H9 (cell line): ENCODE measurements around the gene KMT2D. TPM values are rescaled to one million over a fixed set of nuclear protein-coding genes. Genes with fewer than 3 reads are reported as not detected.

Source experiments
- DNase-seq: peaks from one replicate; pipeline ENCODE4 v3.0.0-alpha.2; 2017
- H2AFZ ChIP-seq: one replicate; pipeline ENCODE4 v1.6.1; 2013; ENCODE audit warnings: mild to moderate bottlenecking, low read length, control low read depth, moderate library complexity
- H2AK5ac ChIP-seq: 2 replicates; pipeline ENCODE4 v1.6.1; 2013; ENCODE audit warnings: low read length, control low read depth, mixed read lengths; ENCODE audit not compliant: insufficient read length
- H2BK120ac ChIP-seq: one replicate; pipeline ENCODE4 v1.6.1; 2013; ENCODE audit warnings: low read depth, mild to moderate bottlenecking, low read length, control low read depth, inconsistent platforms; ENCODE audit not compliant: poor library complexity, severe bottlenecking
- H2BK12ac ChIP-seq: 2 replicates; pipeline ENCODE4 v1.6.1; 2013; ENCODE audit warnings: low read length, control low read depth, mixed read lengths, low read depth; ENCODE audit not compliant: insufficient read length
- H2BK15ac ChIP-seq: 2 replicates; pipeline ENCODE4 v1.6.1; 2013; ENCODE audit warnings: low read depth, low read length, control low read depth
- H2BK20ac ChIP-seq: one replicate; pipeline ENCODE4 v1.6.1; 2013; ENCODE audit warnings: low read depth, mild to moderate bottlenecking, low read length, control low read depth, inconsistent platforms; ENCODE audit not compliant: poor library complexity, severe bottlenecking
- H2BK5ac ChIP-seq: 2 replicates; pipeline ENCODE4 v1.6.1; 2013; ENCODE audit warnings: low read length, control low read depth, mixed read lengths; ENCODE audit not compliant: insufficient read length
- H3K14ac ChIP-seq: 2 replicates; pipeline ENCODE4 v1.6.1; 2013; ENCODE audit warnings: low read length, control low read depth; ENCODE audit not compliant: insufficient read depth
- H3K18ac ChIP-seq: 2 replicates; pipeline ENCODE4 v1.6.1; 2013; ENCODE audit warnings: low read depth, mild to moderate bottlenecking, mixed read lengths, low read length, control low read depth; ENCODE audit not compliant: insufficient read length
- H3K23ac ChIP-seq: 2 replicates; pipeline ENCODE4 v1.6.1; 2013; ENCODE audit warnings: low read length, control low read depth, mixed read lengths, low read depth; ENCODE audit not compliant: insufficient read length
- H3K23me2 ChIP-seq: 2 replicates; pipeline ENCODE4 v1.6.1; 2013; ENCODE audit warnings: low read depth, mild to moderate bottlenecking, mixed read lengths, low read length, control low read depth; ENCODE audit not compliant: insufficient read length, poor library complexity, severe bottlenecking
- H3K27ac ChIP-seq: 2 replicates; pipeline ENCODE4 v1.5.1; 2013; ENCODE audit warnings: low read length, control low read depth, mixed read lengths, low read depth; ENCODE audit not compliant: insufficient read length
- H3K27me3 ChIP-seq: 2 replicates; pipeline ENCODE4 v1.6.1; 2013; ENCODE audit warnings: low read length, control low read depth, inconsistent platforms; ENCODE audit not compliant: insufficient read depth
- H3K4ac ChIP-seq: 2 replicates; pipeline ENCODE4 v1.6.1; 2013; ENCODE audit warnings: low read depth, mild to moderate bottlenecking, control low read depth, inconsistent platforms, low read length, moderate library complexity
- H3K4me1 ChIP-seq: 2 replicates; pipeline ENCODE4 v1.6.1; 2013; ENCODE audit warnings: low read length, control low read depth, inconsistent platforms; ENCODE audit not compliant: insufficient read depth
- H3K4me2 ChIP-seq: 2 replicates; pipeline ENCODE4 v1.6.1; 2013; ENCODE audit warnings: low read length, control low read depth, mixed read lengths; ENCODE audit not compliant: insufficient read length, insufficient read depth
- H3K56ac ChIP-seq: 2 replicates; pipeline ENCODE4 v1.6.1; 2013; ENCODE audit warnings: low read depth, mild to moderate bottlenecking, mixed read lengths, low read length, control low read depth; ENCODE audit not compliant: insufficient read length
- H3K79me1 ChIP-seq: 2 replicates; pipeline ENCODE4 v1.6.1; 2013; ENCODE audit warnings: low read depth, mild to moderate bottlenecking, moderate library complexity, low read length, control low read depth, inconsistent platforms; ENCODE audit not compliant: insufficient read depth, poor library complexity, severe bottlenecking
- H3K79me2 ChIP-seq: 2 replicates; pipeline ENCODE4 v1.6.1; 2013; ENCODE audit warnings: low read length, control low read depth, inconsistent platforms; ENCODE audit not compliant: insufficient read depth
- H3K9ac ChIP-seq: 2 replicates; pipeline ENCODE4 v1.6.1; 2013; ENCODE audit warnings: low read length, control low read depth, mixed read lengths; ENCODE audit not compliant: insufficient read length; ENCODE audit errors: extremely low read depth
- H3K9me3 ChIP-seq: one replicate; pipeline ENCODE4 v1.6.1; 2013; ENCODE audit warnings: low read depth, low read length, inconsistent platforms; ENCODE audit not compliant: control insufficient read depth
- H3T11ph ChIP-seq: one replicate; pipeline ENCODE4 v1.6.1; 2013; ENCODE audit warnings: mild to moderate bottlenecking, low read length, control low read depth, inconsistent platforms
- H4K20me1 ChIP-seq: one replicate; pipeline ENCODE4 v1.6.1; 2013; ENCODE audit not compliant: control insufficient read depth, insufficient read length, insufficient read depth
- H4K5ac ChIP-seq: 2 replicates; pipeline ENCODE4 v1.6.1; 2013; ENCODE audit warnings: low read depth, mild to moderate bottlenecking, mixed read lengths, low read length, control low read depth; ENCODE audit not compliant: insufficient read length
- H4K8ac ChIP-seq: replicated peaks from 2 replicates; pipeline ENCODE4 v1.6.1; 2013; ENCODE audit warnings: low read length, control low read depth, mixed read lengths, low read depth; ENCODE audit not compliant: insufficient read length
- H4K91ac ChIP-seq: 2 replicates; pipeline ENCODE4 v1.6.1; 2013; ENCODE audit warnings: low read depth, mild to moderate bottlenecking, moderate library complexity, mixed read lengths, low read length, control low read depth; ENCODE audit not compliant: insufficient read length
- H3K27ac Mint-ChIP-seq, 3 experiments: 2 replicates in 2 of 3; 3 replicates in 1 of 3; pipeline ENCODE4 v1.8.0; 2020 to 2021; ENCODE audit warnings: mixed read lengths in 3 of 3, mild to moderate bottlenecking in 1 of 3, moderate library complexity in 1 of 3
- H3K27me3 Mint-ChIP-seq: 2 replicates; pipeline ENCODE4 v1.8.0; 2021; ENCODE audit warnings: low read depth, mild to moderate bottlenecking, moderate library complexity, mixed read lengths
- H3K36me3 Mint-ChIP-seq, 3 experiments: 2 replicates in 2 of 3; 3 replicates in 1 of 3; pipeline ENCODE4 v1.8.0; 2020 to 2021; ENCODE audit warnings: low read depth in 3 of 3, mixed read lengths in 3 of 3; ENCODE audit not compliant: insufficient read depth in 1 of 3
- H3K4me1 Mint-ChIP-seq, 2 experiments: 2 replicates each; pipeline ENCODE4 v1.8.0; 2020; ENCODE audit warnings: mixed read lengths in 2 of 2
- H3K4me3 Mint-ChIP-seq, 2 experiments: 2 replicates in 1 of 2; 3 replicates in 1 of 2; pipeline ENCODE4 v1.8.0; 2020 to 2021; ENCODE audit warnings: mild to moderate bottlenecking in 2 of 2, mixed read lengths in 2 of 2, moderate library complexity in 1 of 2
- H3K9me3 Mint-ChIP-seq, 2 experiments: 2 replicates in 1 of 2; 3 replicates in 1 of 2; pipeline ENCODE4 v1.8.0; 2020; ENCODE audit warnings: mild to moderate bottlenecking in 2 of 2, mixed read lengths in 2 of 2, moderate library complexity in 1 of 2
- total RNA-seq: library from RNA; stranded (reverse); gene quantifications from 2 replicates; pipeline ENCODE4 v1.2.1, GENCODE V29; 2021
- TF ChIP-seq, protein P1 (sequence below): fragments of 200-600 bp; sonication (generic); conservative IDR thresholded peaks from 3 replicates; pipeline ENCODE4 v1.8.0; 2021; ENCODE audit warnings: antibody characterized with exemption, mild to moderate bottlenecking

KMT2D gene
- total RNA-seq, 1 experiment from 2014 or later, result 93.7 TPM

DNA sequence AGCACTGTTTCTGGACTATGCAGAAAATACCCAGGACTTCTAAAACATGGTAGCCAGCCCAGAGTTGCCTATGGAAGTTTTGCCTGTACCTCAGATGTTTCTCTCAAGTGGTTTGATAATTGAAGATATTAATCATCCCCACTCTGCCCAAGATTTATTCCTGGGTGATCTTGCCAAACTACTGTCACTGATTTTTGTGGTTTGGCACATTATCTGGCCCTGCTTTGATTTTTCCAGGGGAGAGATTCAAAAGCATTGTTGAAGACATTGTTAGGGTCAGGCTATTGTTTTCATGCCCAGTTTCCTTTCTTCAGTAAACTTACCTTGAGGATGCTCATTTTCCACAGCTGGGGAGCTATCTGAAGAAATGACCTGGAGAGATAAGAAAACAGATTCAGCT lies 47.9 kb downstream of the KMT2D start:
- H3K27me3 Mint-ChIP-seq, result no peaks in the 10 kb centered on the region; the same call in 1 of the 2 replicates
- H3K27me3 ChIP-seq, result no peaks in the 10 kb centered on the region
- H3K79me1 ChIP-seq, result peaks cover 3% of the 10 kb centered on the region
- H3K9me3 ChIP-seq, result no peaks in the 10 kb centered on the region
- H2BK120ac ChIP-seq, result no peak overlapping the region
- no peak overlapping the region for H4K8ac ChIP-seq
- H3K23ac ChIP-seq, result no peak overlapping the region
- H3K56ac ChIP-seq, result no peak overlapping the region
- H4K91ac ChIP-seq, result no peak overlapping the region
- no peak overlapping the region for H3T11ph ChIP-seq
- no peak for DNase-seq
- H2BK12ac ChIP-seq, result no peak overlapping the region
- H3K23me2 ChIP-seq, result peaks cover 1% of the 10 kb centered on the region
- H3K9me3 Mint-ChIP-seq, result no peaks in the 10 kb centered on the region
- no peak overlapping the region for H3K4ac ChIP-seq
- no peaks in the 10 kb centered on the region for H3K4me1 ChIP-seq
- no peak overlapping the region for H3K4me2 ChIP-seq
- H2BK5ac ChIP-seq, result no peak overlapping the region
- no peak overlapping the region for H3K27ac ChIP-seq
- no peak overlapping the region for H3K9ac ChIP-seq
- peaks cover 0 to 6% (median 2%) of the 10 kb centered on the region in 3 experiments; a peak in 2 of 7 replicates for H3K36me3 Mint-ChIP-seq
- H3K79me2 ChIP-seq, result no peaks in the 10 kb centered on the region
- no peak overlapping the region for H3K4me3 Mint-ChIP-seq
- H3K4me1 Mint-ChIP-seq, result peaks cover 7 to 8% of the 10 kb centered on the region in 2 experiments
- H2AK5ac ChIP-seq, result no peak overlapping the region
- H2AFZ ChIP-seq, result no peak overlapping the region
- TF ChIP-seq, protein P1, sequence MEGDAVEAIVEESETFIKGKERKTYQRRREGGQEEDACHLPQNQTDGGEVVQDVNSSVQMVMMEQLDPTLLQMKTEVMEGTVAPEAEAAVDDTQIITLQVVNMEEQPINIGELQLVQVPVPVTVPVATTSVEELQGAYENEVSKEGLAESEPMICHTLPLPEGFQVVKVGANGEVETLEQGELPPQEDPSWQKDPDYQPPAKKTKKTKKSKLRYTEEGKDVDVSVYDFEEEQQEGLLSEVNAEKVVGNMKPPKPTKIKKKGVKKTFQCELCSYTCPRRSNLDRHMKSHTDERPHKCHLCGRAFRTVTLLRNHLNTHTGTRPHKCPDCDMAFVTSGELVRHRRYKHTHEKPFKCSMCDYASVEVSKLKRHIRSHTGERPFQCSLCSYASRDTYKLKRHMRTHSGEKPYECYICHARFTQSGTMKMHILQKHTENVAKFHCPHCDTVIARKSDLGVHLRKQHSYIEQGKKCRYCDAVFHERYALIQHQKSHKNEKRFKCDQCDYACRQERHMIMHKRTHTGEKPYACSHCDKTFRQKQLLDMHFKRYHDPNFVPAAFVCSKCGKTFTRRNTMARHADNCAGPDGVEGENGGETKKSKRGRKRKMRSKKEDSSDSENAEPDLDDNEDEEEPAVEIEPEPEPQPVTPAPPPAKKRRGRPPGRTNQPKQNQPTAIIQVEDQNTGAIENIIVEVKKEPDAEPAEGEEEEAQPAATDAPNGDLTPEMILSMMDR, result no peak
- H3K27ac Mint-ChIP-seq, result no peak overlapping the region
- no peaks in the 10 kb centered on the region for H4K20me1 ChIP-seq
- H4K5ac ChIP-seq, result no peak overlapping the region
- H3K18ac ChIP-seq, result no peak overlapping the region
- no peak overlapping the region for H3K14ac ChIP-seq
- no peak overlapping the region for H2BK20ac ChIP-seq
- H2BK15ac ChIP-seq, result no peak overlapping the region

Other genes starting within 250 kb of the KMT2D start
- gene CACNB3, start 242.3 kb downstream of the KMT2D start, total RNA-seq, result 34.9 and 35.1 TPM in 2 replicates
- gene DDX23, start 208.6 kb downstream of the KMT2D start, total RNA-seq, result 98.1 and 104 TPM in 2 replicates
- gene RND1, start 194.9 kb downstream of the KMT2D start, total RNA-seq, result 9.5 and 9.7 TPM in 2 replicates
- 40.8 and 43.6 TPM in 2 replicates for gene FKBP11, start 135.3 kb downstream of the KMT2D start, total RNA-seq
- gene ARF3, start 103.3 kb downstream of the KMT2D start, total RNA-seq, result 254 and 263 TPM in 2 replicates
- 0.37 and 0.53 TPM in 2 replicates for gene WNT10B, start 89.1 kb downstream of the KMT2D start, total RNA-seq
- gene WNT1, start 82.5 kb downstream of the KMT2D start, total RNA-seq, result not detected in 2 replicates
- gene DDN, start 61.4 kb downstream of the KMT2D start, total RNA-seq, result 0.35 and 0.39 TPM in 2 replicates
- 34.8 and 36.7 TPM in 2 replicates for gene PRKAG1, start 42.0 kb downstream of the KMT2D start, total RNA-seq
- 4.0 and 4.1 TPM in 2 replicates for gene RHEBL1, start 9.2 kb upstream of the KMT2D start, total RNA-seq
- gene DHH, start 34.0 kb upstream of the KMT2D start, total RNA-seq, result 0.13 and 0.20 TPM in 2 replicates
- gene LMBR1L, start 50.1 kb upstream of the KMT2D start, total RNA-seq, result 50.4 and 55.1 TPM in 2 replicates
- gene TUBA1B, start 70.6 kb upstream of the KMT2D start, total RNA-seq, result 2,063 and 2,102 TPM in 2 replicates
- 148 and 149 TPM in 2 replicates for gene TUBA1A, start 128.3 kb upstream of the KMT2D start, total RNA-seq
- 660 and 684 TPM in 2 replicates for gene TUBA1C, start 204.3 kb upstream of the KMT2D start, total RNA-seq
- gene PRPH, start 234.4 kb upstream of the KMT2D start, total RNA-seq, result 1.1 and 2.2 TPM in 2 replicates